Gastrocnemius medialis (tissue), 4 donors: ENCODE results near the gene ACLY.

Experiments used
- CTCF ChIP-seq, 5 experiments: fragments of 450-650 bp in 3 of 5; fragments of 200-600 bp in 2 of 5; sonication (generic) in 2 of 5; IDR thresholded peaks in 4 of 5; conservative IDR thresholded peaks in 1 of 5; 1 replicate in 4 of 5; 2 replicates in 1 of 5; pipeline ENCODE4 v1.5.1; 2016 to 2019; ENCODE audit warnings: antibody characterized with exemption in 5 of 5, mild to moderate bottlenecking in 3 of 5, moderate library complexity in 3 of 5
- POLR2A ChIP-seq, 2 donors: fragments of 450-650 bp; IDR thresholded peaks; one replicate each; pipeline ENCODE4 v1.6.1; 2017; ENCODE audit warnings: antibody characterized with exemption in 2 of 2, mild to moderate bottlenecking in 2 of 2, moderate library complexity in 2 of 2

DNA sequence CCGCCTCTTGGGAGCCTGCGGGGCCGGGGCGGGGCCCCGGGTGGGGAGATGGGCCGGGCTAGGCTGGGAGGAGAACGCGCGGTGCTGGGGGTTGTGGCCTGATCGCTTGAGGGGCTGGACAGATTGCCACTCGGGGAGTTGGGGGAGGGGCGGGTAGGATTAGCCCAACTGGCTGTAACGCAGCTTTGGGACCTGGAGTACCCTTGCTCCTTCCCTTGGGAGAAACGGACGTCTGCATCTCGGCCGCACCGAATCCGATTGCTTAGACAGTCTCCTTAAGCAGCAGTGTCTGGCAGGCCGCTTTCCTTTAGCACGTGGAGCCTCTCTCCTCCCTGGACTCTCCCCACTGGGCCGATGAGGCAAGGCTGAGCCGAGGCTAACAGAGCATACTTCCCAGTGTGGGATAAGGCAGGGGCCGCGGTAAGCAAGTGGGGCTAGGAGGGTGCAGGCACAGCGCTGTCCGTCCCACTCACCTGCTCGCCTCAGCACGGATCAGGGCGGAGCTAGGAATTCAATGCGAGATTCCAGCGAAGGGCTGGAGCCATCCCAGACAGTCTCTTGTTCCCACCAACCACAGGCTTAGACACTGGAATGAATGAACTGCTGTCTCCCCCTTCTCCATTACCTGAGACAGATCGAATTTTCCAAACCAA lies 540 bp upstream of the ACLY start:
- TF ChIP-seq CTCF (IDR thresholded peaks at IDR 0.05 in 4 of 5, conservative IDR thresholded peaks at IDR 0.05 in 1 of 5), result no peak
- no peak for TF ChIP-seq POLR2A (IDR thresholded peaks at IDR 0.05)
